ENCODE data around the gene PLCB1.

DNA sequence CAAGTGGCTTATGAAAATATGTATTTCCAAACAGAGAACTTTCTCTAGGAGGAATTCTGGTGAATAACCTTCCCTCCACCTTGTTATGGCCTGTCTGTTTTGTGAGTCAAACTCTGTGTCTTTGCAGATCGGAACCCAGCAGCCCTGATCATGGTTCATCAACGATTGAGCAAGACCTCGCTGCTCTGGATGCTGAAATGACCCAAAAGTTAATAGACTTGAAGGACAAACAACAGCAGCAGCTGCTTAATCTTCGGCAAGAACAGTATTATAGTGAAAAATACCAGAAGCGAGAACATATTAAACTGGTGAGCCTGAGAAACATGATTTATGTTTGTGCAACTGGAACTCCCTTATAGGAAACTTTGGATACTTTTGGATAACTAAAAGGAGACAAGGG, 642.3 kb downstream of the PLCB1 start:
- no peak for TF ChIP-seq EZH2 (IDR thresholded peaks at IDR 0.05; ENCODE audit: low read depth, unreplicated experiment)
- no peak for TF ChIP-seq CTCF (conservative IDR thresholded peaks at IDR 0.05; ENCODE audit: low read depth in 2 of 2)
- no peak for TF ChIP-seq POLR2AphosphoS5 (IDR thresholded peaks at IDR 0.05; ENCODE audit: low read depth)
- no peak for TF ChIP-seq EZH2phosphoT487 (IDR thresholded peaks at IDR 0.05; ENCODE audit: unreplicated experiment)
- TF ChIP-seq CREB1 (CRISPR knock-in tag; IDR thresholded peaks at IDR 0.05; ENCODE audit: low read depth) = no peak
- no peak for TF ChIP-seq REST (IDR thresholded peaks at IDR 0.05; ENCODE audit: unreplicated experiment)
- TF ChIP-seq STAT1 (IDR thresholded peaks at IDR 0.05; ENCODE audit: unreplicated experiment) = no peak
- TF ChIP-seq, protein P1, sequence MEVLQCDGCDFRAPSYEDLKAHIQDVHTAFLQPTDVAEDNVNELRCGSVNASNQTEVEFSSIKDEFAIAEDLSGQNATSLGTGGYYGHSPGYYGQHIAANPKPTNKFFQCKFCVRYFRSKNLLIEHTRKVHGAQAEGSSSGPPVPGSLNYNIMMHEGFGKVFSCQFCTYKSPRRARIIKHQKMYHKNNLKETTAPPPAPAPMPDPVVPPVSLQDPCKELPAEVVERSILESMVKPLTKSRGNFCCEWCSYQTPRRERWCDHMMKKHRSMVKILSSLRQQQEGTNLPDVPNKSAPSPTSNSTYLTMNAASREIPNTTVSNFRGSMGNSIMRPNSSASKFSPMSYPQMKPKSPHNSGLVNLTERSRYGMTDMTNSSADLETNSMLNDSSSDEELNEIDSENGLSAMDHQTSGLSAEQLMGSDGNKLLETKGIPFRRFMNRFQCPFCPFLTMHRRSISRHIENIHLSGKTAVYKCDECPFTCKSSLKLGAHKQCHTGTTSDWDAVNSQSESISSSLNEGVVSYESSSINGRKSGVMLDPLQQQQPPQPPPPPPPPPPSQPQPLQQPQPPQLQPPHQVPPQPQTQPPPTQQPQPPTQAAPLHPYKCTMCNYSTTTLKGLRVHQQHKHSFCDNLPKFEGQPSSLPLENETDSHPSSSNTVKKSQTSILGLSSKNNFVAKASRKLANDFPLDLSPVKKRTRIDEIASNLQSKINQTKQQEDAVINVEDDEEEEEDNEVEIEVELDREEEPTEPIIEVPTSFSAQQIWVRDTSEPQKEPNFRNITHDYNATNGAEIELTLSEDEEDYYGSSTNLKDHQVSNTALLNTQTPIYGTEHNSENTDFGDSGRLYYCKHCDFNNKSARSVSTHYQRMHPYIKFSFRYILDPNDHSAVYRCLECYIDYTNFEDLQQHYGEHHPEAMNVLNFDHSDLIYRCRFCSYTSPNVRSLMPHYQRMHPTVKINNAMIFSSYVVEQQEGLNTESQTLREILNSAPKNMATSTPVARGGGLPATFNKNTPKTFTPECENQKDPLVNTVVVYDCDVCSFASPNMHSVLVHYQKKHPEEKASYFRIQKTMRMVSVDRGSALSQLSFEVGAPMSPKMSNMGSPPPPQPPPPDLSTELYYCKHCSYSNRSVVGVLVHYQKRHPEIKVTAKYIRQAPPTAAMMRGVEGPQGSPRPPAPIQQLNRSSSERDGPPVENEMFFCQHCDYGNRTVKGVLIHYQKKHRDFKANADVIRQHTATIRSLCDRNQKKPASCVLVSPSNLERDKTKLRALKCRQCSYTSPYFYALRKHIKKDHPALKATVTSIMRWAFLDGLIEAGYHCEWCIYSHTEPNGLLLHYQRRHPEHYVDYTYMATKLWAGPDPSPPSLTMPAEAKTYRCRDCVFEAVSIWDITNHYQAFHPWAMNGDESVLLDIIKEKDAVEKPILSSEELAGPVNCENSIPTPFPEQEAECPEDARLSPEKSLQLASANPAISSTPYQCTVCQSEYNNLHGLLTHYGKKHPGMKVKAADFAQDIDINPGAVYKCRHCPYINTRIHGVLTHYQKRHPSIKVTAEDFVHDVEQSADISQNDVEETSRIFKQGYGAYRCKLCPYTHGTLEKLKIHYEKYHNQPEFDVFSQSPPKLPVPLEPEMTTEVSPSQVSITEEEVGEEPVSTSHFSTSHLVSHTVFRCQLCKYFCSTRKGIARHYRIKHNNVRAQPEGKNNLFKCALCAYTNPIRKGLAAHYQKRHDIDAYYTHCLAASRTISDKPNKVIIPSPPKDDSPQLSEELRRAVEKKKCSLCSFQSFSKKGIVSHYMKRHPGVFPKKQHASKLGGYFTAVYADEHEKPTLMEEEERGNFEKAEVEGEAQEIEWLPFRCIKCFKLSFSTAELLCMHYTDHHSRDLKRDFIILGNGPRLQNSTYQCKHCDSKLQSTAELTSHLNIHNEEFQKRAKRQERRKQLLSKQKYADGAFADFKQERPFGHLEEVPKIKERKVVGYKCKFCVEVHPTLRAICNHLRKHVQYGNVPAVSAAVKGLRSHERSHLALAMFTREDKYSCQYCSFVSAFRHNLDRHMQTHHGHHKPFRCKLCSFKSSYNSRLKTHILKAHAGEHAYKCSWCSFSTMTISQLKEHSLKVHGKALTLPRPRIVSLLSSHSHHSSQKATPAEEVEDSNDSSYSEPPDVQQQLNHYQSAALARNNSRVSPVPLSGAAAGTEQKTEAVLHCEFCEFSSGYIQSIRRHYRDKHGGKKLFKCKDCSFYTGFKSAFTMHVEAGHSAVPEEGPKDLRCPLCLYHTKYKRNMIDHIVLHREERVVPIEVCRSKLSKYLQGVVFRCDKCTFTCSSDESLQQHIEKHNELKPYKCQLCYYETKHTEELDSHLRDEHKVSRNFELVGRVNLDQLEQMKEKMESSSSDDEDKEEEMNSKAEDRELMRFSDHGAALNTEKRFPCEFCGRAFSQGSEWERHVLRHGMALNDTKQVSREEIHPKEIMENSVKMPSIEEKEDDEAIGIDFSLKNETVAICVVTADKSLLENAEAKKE (CRISPR knock-in tag; IDR thresholded peaks at IDR 0.05) = no peak
- no peak for TF ChIP-seq ETS1 (IDR thresholded peaks at IDR 0.05)
- TF ChIP-seq JUNB (IDR thresholded peaks at IDR 0.05; ENCODE audit: unreplicated experiment) = no peak
